Fibroblast of skin of abdomen (primary cell): ENCODE data around the gene ANKRD33. TPM values are rescaled to one million over a fixed set of nuclear protein-coding genes. Genes with fewer than 3 reads are reported as not detected.
A peak's percentile ranks its signal among the peaks of the same experiment; 100 is the strongest.

Source experiments
- DNase-seq: peaks from one replicate; pipeline ENCODE4 v3.0.0-alpha.2; 2013
- polyA plus RNA-seq, 2 experiments: library from polyadenylated mRNA; unstranded; fragments of 120-200 nt; gene quantifications; one replicate each; pipeline ENCODE4 v1.2.1, GENCODE V29; 2013; ENCODE audit not compliant: insufficient read length in 2 of 2

ANKRD33 gene, protein sequence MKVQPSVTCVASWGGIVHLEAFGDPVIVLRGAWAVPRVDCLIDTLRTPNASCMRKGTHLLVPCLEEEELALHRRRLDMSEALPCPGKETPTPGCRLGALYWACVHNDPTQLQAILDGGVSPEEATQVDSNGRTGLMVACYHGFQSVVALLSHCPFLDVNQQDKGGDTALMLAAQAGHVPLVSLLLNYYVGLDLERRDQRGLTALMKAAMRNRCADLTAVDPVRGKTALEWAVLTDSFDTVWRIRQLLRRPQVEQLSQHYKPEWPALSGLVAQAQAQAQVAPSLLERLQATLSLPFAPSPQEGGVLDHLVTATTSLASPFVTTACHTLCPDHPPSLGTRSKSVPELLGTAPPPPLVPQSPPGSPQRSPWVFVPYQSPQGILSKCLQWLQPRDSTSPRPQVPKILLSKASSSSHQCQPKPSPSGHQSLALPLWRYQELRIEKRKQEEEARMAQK
- polyA plus RNA-seq (2013, experiment 1 of 2; ENCODE audit: insufficient read length) = not detected
- not detected for polyA plus RNA-seq (2013, experiment 2 of 2; ENCODE audit: insufficient read length)

GRCh38 chr12:51887476-51888315, at the start of gene ANKRD33:
ANKRD33 (plus strand) TSS chr12:51888103; CDS start chr12:51888187, 84 bp downstream.
- no peak for DNase-seq

- no peak for DNase-seq
Measured at GRCh38 chr12:51838762-51839161, 49.1 kb upstream of the ANKRD33 start.

DNA sequence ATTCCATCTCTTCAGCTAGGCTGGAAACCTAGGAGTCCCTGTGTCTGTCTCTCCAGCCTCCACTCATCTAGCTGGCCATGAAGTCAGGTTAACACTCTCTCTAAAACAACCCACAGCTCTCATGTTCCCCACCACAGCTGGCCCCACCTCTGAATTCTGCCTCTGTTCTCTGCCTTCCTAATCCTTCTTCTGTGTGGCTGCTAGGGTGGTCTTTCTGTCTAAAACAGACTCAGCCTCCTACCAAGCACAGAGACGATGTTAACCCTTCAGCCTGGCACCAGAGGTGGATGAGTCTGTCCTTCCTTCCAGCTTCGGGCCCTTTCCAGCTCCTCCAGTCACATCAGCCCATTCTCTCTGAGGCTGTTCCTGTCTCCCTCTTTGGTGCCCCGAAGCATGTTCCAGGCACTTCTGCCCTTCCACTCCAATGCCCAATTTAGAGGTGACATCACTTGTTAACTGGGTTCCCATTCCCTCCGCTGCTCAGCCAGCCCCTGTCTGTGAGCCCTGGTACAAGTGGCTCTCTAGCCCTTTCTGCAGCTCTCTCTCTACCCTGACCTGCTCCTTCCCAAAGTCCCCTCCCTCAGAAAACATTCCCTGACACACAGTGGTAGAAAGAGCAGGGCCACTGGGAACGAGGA, 48.5 kb upstream of the ANKRD33 start:
- no peak for DNase-seq

DNA sequence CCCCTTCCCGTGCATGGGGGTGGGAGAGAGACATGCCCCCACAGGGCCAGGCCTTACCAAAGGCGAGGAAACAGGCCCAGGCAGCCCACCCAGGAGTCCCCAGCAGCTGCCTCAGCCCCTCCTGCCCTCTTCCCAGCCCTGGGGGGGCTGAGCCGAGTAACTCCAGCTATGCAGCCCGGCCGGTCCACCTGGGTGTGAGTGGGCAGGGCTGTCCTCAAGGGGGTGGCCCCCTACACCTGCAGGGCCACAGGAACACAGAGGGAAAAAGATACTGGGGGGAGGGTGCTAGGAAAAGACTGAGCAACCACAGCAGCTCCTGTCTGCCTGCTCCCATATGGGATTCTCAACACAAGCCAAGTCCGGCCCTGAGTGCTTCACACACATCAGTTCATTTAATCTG, 46.9 kb upstream of the ANKRD33 start:
- no peak for DNase-seq

GRCh38 chr12:51841727-51842126, 46.2 kb upstream of the ANKRD33 start:
- DNase-seq = no peak

GRCh38 chr12:51844854-51845253, 43.0 kb upstream of the ANKRD33 start:
- no peak for DNase-seq

DNA sequence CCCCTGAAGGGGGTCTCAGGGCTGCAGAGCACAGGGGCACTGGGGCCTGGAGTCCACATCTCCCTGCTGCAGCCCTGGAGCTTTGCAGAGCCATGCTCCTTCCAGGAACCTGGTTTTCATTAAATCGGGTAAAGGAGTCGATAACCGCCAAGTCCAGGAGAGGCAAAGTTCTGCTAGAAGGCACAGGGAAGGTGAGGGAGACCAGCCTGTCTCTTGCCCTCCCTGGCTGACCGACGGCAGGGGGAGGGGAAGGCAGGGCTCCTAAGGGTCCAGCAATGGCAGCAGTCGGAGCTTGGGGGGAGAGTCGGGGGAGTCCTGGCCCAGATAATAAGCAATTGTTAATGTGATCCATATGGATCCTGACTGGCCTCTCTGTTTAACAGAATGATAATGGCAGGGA, 42.4 kb upstream of the ANKRD33 start:
- no peak for DNase-seq

DNA sequence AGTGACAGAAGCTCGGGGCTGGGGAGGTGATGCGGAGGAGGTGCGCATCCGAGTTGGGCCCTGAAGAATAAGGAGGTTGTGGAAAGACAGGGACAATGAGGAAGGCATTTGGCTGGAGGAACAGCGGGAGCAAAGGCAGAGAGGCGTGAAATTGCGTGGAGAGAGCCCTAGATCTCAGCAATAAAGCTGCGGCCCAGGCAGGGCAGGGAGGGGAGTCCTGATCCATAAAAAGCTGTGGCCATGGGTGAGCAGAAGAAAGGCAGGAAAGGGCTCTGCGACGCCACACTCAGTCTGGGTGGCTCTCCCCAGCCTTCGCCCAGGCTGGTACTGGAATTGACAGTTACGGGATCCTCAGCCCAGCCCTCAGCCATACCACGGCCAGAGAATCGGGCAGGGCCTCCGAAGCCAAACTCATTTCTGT, 41.6 kb upstream of the ANKRD33 start:
- no peak for DNase-seq

DNA sequence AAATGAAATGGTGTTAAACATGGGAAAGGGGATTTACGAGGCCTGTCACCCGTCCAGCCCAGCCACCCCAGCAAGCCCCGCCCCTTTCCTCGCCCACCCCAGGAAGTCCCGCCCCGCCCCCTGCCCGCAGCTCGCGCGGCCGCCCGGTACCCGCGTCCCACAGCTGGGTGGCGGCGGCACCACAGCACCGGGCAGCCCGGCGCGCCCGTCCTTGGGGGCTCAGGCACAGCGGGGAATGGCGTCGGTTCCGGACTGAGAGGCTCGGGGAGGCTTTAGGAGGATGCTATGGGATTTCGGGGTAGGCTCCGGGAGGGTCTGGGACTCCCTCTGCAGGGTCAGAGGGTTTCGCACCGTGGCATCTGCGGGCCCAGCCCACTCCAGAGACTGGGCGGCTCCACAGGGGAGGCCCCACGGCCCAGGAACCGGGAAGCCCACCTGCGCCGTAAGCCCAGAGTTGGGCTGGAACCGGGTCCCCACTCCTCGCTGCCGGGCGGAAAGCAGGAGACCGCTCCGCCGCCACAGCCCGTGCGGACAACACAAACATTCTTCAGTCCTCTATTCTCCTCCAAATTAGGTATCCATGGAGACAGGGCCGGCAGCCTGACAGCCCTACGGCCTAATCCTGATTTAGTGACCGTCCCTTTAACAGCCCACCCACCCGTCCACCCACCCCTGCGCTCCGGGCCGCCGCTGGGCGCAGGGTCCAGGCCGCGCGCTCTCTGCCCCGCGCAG, 40.8 kb upstream of the ANKRD33 start:
- no peak for DNase-seq

GRCh38 chr12:51847643-51848325, 40.1 kb upstream of the ANKRD33 start:
- DNase-seq = no peak

DNA sequence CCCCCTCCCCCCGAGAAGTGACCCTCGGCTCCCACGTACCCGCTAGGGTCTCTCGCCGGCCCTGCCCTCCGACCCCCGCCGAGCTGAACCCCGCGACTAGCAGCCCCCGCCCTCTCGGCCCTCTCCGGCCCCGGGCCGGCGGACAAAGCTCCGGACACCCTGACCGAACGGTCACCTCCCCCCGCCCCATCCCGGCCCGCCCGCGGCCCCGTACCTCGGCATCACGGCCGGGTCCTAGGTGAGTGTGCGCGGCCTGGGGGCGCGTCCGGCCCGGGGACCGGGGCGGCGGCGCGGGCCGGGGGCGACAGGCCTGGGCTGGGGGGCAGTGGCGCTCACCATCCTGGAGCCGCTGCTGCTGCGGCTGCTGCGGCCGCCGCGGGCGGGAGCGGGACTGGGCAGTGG, 39.6 kb upstream of the ANKRD33 start, which contains the start of gene FIGNL2:
FIGNL2 (minus strand) TSS at position 393 of the 402 bp plus-strand sequence. CDS start 26,305 bp downstream, outside the sequence.
- no peak for DNase-seq

- DNase-seq = no peak
Measured at GRCh38 chr12:51848841-51849735, 38.8 kb upstream of the ANKRD33 start.

DNA sequence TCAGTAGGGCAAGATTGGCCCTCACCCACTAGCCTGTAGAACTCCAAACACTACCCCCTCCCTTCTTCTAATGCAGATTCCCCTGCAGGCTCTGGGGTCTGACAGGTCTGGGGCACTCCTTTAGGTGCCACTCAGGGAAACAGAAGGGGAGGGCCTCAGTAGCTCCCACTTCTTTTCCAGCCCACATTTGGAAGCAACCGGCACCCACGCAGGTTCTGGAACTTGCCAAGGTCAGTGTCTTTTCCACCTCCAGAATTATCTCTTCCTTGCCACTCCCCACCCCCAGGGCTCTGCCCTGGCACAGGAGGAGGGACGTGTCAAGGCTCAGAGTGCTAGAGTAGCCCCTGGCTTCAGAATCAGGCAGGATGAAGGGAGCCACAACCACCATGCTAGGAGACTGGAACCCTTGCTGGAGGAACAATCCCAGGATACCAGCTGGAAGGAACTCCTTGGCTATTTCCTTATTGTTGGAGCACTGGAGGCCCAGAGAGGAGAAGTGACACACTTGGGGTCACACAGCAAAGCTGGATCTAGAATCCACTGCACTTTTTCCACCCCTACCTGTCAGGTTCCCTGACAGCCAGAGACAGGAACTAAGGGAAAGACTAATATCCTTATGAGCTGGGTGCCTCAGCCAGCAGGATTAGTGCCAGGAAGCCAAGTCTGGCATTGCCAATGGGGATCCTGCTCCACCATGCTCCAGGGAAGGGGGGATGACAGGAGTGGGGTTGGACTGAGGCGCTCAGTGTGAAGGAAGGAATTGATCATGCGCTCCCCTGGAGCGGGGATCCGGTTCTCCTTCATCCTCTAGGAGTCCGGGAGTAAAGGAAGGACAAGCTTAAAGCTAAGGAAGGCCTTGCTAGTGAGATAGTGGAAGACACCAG, 37.6 kb upstream of the ANKRD33 start:
- DNase-seq = no peak

- DNase-seq = no peak
Measured at GRCh38 chr12:51850965-51851299, 37.0 kb upstream of the ANKRD33 start.

DNA sequence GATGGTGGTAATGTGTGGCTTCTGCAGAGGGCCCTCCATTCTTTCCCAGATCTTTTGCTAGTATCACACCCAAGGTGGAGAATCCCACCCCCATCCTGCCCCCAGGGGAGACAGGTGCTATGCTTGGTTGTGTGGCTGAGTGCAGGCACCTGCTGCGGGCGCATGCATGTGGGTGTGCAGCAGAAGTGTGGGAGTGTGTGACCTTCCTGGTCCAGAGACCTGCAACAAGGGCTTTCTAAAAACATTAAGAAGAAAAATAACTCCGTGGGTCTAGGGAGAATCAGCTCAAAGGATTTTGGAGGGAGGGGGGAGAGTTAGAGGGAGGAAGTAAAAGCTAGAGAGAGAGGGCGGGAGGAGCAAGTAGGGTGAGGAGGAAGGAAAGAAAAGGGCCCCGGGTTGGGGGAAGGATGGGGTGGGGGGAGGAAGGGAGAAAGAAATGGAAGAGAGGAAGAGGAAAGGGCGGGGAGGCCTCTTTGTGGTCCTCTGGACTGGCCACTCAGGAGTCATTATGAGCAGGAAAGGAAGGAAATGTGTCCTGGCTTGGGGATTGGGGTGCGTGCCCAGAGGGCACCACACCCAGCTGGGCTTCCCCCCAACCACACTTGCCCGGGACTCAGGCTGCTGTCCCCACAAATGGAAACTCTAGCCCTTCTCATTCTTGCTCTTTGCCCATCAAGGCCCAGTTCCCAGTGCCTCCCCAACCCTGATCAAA, 36.3 kb upstream of the ANKRD33 start:
- no peak for DNase-seq

GRCh38 chr12:51852404-51853137, 35.3 kb upstream of the ANKRD33 start:
- peak; percentile 29 for DNase-seq

GRCh38 chr12:51855586-51856428, 32.1 kb upstream of the ANKRD33 start:
- DNase-seq = peak; percentile 66
